ENCODE results near the gene PCSK9.

The PCSK9 gene

DNA sequence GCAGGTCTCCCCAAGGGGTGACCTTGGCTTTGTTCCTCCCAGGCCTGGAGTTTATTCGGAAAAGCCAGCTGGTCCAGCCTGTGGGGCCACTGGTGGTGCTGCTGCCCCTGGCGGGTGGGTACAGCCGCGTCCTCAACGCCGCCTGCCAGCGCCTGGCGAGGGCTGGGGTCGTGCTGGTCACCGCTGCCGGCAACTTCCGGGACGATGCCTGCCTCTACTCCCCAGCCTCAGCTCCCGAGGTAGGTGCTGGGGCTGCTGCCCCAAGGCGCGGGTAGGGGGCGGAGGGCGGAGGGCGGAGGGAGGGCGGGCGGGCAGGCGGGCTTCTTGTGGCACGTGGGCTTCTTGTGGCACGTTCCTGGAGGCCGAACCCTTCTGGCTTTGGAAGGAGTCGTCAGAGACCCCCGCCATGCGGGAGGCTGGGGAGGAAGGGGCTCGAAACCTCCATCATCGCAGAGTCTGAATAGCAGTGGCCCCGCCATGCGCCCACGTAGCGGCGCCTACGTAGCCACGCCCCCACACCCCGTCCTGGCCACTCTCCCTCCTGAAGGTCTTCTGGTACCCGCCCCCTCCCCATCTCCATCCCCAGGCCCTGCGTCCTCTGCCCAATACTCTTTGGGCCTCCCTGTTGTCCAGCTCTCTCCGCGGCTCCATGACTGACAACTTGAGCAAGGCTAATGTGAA lies 16.7 kb downstream of the PCSK9 start:
- no peak for FAIRE-seq

DNA sequence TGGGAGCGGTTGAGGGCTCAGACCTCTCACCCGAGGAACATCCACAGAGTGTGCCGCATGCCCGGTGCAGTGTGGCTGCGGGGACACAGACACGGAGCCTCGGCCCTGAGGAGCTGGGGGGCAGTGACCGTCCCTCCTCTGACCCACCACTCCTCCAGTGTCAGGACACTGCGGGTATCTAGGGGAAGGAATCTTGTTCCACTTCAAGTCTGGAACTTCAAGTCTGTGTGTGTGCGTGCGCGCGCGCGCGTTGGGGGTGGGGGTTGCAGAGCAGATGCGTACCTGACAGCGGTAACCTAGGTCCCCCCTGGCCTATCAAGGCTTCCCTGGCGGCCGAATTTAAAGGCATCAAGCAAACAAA lies 17.3 kb downstream of the PCSK9 start:
- no peak for DNase-seq (ENCODE audit: extremely low spot score, insufficient read length, low read depth)
- no peak for FAIRE-seq

More for the DNA sequence above, 16.7 kb downstream of the PCSK9 start:
- no peak for DNase-seq (ENCODE audit: extremely low spot score, insufficient read length, low read depth)

DNA sequence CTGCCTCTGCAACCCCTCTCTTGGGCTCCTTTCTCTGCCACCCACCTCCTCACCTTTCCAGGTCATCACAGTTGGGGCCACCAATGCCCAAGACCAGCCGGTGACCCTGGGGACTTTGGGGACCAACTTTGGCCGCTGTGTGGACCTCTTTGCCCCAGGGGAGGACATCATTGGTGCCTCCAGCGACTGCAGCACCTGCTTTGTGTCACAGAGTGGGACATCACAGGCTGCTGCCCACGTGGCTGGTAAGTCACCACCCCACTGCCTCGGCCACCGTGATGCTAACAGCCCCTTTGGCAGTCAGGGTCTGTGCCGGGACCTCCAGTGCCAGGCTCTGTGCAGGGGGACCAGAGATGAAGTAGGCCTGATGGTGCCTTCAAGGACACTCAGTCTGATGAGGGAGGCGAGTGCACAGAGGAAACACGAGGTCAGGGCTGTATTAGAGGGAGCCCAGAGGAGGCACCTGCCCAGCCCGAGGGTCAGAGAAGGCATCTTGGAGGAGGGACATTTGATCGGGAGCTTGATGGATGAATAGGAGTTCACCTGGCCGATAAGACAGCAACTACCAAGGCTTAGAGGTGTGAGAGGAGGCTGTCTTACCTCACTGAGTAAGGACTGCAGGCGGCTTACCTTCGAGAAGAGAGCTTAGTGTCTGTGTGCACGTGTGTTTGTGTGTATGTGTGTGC lies 18.1 kb downstream of the PCSK9 start:
- DNase-seq (ENCODE audit: extremely low spot score, insufficient read length, low read depth) (no peak), FAIRE-seq (no peak)

DNA sequence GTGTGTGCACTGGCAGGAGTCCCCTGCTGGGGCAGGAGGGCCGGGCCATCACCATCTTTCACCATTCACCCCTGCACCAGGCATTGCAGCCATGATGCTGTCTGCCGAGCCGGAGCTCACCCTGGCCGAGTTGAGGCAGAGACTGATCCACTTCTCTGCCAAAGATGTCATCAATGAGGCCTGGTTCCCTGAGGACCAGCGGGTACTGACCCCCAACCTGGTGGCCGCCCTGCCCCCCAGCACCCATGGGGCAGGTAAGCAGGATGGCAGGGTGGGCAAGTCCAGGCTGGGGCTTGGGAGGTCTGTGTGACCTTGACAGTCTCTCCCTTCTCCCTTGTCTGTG lies 18.6 kb downstream of the PCSK9 start:
- FAIRE-seq = no peak
- DNase-seq (ENCODE audit: extremely low spot score, insufficient read length, low read depth) = no peak

DNA sequence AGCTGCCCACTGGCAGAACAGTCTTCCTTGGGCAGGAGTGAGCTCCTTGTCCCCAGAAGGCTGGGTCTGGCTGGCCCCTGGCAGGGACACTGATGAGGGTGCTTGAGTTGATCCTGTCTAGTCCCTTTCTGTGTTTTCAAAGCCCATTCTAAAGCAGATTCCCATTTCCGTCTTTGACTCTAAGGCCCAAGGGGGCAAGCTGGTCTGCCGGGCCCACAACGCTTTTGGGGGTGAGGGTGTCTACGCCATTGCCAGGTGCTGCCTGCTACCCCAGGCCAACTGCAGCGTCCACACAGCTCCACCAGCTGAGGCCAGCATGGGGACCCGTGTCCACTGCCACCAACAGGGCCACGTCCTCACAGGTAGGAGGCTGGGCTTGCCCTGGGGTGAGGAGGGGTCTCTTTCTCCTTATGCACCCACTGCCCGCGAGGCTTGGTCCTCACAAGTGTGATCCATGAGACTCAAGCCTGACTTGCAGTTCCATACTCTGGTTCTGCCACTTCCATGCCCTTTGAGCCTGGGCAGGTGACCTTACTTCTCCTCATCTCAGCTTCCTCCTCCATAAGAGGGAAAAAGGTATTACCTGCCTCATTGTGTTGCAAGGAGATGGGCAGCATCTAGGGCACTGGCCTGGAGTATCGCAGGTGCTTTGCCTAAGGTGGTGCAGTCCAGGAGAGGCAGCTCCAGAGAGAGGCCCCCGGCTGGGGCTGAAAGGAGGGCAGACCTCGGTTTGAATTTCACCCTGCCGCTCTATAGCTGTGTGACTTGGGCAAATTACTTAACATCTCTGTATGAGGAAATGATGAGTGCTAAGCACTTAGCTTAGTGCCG lies 20.2 kb downstream of the PCSK9 start:
- no peak for FAIRE-seq
- no peak for DNase-seq (ENCODE audit: extremely low spot score, insufficient read length, low read depth)

DNA sequence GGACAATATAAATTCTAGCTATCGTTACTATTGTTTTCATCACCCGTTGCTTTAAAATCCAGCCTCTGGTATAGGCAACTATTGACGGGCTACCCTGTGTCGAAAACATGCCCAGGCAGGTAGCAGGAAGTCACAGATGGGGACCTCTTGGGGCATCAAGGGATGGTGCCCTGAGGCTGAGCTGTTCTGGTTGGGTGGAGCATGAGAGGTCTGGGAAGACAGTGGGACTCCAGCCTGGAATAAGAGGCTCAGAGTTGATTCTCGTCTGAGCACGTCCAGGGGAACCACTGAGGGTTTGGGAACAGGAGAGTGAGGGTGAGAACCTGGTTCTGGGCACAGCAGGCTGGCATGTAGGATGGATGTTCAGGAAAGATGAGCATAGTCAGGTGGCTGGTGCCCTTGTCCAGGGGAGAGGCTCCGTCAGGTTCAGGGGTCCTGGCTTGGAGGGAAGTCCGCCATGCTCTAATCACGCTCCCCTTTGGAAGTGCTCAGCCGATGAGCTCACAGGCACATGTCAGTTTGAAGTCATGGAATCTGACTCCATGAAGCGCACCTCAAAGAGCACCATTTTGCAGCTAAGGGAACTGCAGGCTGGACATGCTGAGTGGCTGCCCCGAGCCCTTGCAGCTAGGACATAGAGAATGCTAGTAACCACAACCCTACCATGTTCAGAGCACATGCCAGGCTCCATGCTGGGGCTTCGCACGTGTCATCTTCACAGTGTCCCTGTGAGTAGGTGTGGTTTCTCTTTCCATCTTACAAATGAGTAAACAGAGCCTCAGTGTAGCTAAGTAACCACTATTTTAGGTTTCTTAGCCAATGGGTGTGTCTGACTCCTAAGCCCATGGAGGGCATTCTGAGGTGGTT lies 21.0 kb downstream of the PCSK9 start:
- FAIRE-seq (no peak), DNase-seq (ENCODE audit: extremely low spot score, insufficient read length, low read depth) (no peak)

DNA sequence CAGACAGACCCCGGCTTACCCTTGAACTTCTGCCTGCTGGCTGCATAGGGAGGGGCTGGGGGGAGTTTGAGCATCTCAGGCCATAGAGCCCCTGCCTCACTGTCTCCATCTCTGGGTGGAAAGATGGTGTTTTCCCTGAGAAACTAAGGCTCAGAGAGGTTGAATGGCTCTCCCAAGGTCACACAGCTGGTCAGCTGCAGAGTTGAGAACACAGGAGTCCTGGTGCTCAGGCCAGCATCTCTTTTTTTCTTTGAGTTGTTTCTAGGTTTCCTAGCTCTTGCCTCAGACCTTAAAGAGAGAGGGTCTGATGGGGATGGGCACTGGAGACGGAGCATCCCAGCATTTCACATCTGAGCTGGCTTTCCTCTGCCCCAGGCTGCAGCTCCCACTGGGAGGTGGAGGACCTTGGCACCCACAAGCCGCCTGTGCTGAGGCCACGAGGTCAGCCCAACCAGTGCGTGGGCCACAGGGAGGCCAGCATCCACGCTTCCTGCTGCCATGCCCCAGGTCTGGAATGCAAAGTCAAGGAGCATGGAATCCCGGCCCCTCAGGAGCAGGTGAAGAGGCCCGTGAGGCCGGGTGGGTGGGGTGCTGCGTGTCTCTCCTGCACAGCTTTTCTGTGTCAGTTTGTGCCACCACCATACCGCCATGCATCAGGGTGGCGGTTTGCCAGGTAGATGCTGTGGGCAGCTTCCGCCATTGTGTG lies 21.8 kb downstream of the PCSK9 start:
- FAIRE-seq (no peak), DNase-seq (ENCODE audit: extremely low spot score, insufficient read length, low read depth) (no peak)

DNA sequence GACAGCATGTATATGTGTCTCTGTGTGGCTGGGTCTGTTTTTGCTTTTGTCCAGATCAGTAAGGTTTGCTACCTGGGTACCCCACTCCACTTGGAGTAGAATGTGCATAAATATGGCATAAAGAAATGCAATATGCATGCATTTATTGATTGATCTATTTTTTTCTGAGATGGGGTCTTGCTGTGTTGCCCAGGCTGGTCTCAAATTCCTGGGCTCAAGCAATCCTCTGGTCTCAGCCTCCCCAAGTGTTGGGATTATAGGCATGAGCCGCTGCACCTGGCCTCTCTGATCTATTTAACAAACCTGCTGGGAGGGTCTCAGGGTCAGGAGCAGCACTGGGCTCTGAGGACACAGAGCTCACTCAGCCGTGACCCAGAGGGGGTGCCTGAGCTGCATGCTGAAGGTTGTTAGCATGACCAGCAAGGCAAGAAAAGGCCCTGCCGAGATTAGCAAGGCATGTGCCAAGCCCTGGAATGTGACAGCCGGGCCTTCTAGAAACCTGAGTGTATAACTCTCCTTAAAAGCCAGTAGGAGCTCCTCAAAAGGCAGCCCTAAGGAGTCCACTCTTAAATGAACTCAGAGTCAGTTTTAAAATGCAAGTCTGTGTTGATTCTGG lies 22.5 kb downstream of the PCSK9 start:
- FAIRE-seq = no peak
- no peak for DNase-seq (ENCODE audit: extremely low spot score, insufficient read length, low read depth)

DNA sequence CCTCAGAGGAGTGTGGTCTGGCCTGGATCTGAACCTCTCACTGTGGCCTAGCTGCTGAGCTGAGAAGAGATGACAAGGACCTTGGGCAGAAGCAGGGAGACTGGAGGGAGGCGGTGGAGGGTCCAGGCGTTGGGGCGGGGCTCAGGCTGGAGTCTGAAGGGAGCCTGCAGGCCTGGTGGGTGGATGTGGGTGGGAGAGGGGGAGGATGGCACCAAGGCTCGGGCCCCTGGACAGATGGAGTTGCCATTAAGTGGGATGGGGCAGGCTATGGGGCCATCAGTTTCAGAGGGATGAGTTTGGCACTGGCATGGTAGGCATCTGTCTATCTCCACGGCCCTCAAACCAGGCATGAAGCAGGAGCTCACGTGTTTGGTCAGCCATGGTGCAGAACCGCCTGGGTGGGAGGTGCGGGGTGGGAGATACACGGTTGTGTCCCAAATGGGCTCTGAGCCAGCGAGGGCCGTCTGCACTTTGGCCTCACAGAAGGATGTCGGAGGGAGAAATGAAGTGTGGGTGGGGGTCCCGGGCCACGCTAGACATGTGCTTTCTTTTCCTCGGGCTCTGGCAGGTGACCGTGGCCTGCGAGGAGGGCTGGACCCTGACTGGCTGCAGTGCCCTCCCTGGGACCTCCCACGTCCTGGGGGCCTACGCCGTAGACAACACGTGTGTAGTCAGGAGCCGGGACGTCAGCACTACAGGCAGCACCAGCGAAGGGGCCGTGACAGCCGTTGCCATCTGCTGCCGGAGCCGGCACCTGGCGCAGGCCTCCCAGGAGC lies 23.6 kb downstream of the PCSK9 start:
- DNase-seq (ENCODE audit: extremely low spot score, insufficient read length, low read depth) (no peak), FAIRE-seq (no peak)

DNA sequence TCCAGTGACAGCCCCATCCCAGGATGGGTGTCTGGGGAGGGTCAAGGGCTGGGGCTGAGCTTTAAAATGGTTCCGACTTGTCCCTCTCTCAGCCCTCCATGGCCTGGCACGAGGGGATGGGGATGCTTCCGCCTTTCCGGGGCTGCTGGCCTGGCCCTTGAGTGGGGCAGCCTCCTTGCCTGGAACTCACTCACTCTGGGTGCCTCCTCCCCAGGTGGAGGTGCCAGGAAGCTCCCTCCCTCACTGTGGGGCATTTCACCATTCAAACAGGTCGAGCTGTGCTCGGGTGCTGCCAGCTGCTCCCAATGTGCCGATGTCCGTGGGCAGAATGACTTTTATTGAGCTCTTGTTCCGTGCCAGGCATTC lies 24.2 kb downstream of the PCSK9 start:
- FAIRE-seq (no peak), DNase-seq (ENCODE audit: extremely low spot score, insufficient read length, low read depth) (no peak)

DNA sequence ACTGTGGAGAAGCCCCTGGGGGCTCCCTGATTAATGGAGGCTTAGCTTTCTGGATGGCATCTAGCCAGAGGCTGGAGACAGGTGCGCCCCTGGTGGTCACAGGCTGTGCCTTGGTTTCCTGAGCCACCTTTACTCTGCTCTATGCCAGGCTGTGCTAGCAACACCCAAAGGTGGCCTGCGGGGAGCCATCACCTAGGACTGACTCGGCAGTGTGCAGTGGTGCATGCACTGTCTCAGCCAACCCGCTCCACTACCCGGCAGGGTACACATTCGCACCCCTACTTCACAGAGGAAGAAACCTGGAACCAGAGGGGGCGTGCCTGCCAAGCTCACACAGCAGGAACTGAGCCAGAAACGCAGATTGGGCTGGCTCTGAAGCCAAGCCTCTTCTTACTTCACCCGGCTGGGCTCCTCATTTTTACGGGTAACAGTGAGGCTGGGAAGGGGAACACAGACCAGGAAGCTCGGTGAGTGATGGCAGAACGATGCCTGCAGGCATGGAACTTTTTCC lies 24.8 kb downstream of the PCSK9 start:
- DNase-seq (ENCODE audit: extremely low spot score, insufficient read length, low read depth) (no peak), FAIRE-seq (no peak)

DNA sequence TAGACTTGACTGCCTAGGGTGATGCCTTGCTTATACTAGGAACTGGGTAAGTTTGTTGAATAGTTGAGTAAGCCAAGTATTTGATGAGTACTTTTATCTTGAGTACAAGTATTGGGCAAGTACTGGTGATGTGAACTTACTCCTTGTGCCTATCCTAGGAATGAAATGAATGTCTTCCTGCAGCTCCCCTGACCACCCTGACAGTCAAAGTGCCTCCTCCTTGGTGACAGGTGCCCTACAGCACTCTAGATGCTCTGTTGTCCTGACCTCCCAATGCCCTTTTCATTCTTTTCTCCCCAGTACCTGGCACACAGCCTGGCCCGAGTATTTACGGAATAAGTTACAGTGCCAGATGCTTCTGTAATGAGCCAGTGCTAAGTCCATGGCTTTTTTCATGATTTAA lies 25.5 kb downstream of the PCSK9 start:
- FAIRE-seq (no peak), DNase-seq (ENCODE audit: extremely low spot score, insufficient read length, low read depth) (no peak)

DNA sequence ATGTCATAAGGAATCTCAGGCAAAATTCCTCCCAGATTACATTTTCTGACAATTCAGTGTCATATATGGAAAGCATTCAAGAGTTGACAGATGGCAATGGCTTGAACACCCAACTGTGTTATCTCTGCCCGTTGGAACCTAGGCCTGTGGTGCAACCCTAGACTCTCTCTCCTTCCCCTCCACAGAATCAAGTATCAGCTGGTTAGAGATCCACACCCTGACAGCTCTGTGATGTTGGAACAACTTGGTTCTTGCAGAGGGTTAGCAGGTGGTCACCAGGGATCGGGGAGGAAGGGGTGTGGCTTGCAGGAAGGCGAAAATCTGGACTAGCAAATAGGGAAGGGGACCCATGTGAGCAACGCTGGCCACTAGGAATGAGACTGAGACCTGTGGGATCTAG lies 26.3 kb downstream of the PCSK9 start:
- no peak for FAIRE-seq
- DNase-seq (ENCODE audit: extremely low spot score, insufficient read length, low read depth) = no peak

DNA sequence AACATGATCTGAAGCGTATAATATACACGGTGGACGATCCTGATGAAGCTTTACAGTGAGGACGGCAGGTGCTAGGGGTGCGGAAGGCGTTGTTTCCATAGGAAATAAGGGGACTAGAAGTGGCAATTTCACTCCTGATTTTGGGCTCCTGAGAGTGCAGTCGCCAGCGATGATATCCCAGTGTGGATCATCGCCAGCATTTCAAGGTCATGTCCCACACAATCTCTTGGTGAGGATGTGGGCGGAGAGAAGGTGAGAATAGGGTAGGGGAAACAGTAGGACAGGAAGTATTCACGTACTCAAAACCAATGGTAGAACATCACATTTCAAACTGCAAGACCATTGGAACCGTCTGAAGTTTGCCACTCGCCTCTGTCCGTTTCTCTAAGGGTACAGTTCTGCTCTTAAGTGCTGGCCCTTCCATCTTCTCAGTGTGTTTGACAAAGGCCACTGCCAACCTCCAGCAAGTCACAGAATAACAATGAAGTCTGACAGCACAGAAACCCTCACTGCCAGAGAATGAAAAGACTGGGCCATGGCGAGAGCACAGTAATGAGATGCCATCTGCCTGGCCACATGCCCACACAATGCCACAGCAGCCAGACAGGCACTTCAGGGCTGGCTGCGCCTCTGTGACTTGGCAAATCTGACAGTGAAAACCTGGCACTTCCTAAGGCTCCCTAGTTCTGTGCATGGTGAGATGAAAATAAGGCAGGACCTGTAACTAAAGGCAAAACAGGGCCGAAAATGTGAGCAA lies 27.9 kb downstream of the PCSK9 start:
- no peak for FAIRE-seq
- DNase-seq (ENCODE audit: extremely low spot score, insufficient read length, low read depth) = no peak

DNA sequence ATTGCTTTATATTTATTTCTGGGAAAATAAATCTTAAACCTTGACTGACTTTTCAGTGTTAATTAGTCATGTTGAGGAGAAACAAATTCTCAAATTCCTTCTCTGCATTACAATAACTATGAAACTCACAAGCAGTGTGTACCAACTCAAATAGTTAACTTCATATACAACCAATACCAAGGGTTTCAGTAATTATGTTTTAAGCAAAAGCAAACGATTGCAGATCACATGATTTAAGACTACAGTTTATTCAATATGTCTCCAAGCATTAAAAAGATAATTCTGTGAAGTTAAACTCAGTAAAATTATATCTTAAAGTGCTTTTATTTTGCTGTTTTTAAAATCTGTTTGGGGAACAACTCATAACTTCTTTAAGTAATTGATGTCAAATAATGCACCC lies 28.6 kb downstream of the PCSK9 start:
- FAIRE-seq = no peak
- DNase-seq (ENCODE audit: extremely low spot score, insufficient read length, low read depth) = no peak

DNA sequence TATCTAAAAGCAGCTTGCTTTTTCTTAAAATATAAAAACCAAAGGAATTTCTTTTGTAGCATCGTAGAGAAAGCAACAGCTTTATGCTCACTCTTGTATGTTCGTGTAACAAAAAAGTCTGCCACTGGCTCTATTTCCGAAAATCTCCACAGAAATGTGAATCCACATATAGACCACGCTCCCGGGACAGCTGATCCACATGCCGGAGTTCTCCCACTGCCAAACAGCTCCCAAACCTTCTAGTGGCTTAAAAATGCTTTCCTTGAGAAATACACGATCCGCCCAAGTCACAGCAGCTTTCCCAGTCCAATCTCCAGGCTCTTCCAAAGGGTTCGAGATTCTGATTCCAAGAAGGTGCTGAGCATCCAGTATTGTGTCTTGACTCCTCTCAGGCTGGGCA lies 29.3 kb downstream of the PCSK9 start:
- FAIRE-seq (no peak), DNase-seq (ENCODE audit: extremely low spot score, insufficient read length, low read depth) (no peak)

DNA sequence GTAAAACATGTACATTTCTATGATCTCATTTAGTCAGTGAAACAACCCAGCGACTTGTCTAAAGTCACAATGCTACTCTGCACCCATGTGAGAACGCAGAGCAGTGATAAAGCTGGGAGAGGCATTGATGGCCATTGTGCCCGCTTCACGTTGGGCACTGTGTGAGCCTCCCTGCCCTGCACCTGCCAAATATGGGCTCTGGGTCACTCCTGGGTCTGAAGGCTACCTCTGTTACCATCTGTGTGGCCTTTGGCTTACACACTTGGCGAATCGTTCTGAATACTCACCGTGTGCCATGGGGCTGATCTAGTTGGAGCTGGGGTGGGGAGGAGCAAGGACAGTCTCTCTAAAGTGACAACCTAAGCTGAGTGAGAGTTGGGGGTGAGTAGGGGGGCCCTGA lies 29.9 kb downstream of the PCSK9 start:
- FAIRE-seq (no peak), DNase-seq (ENCODE audit: extremely low spot score, insufficient read length, low read depth) (no peak)
